Measurements from ENCODE around the gene DNAAF2.
A peak's percentile ranks its signal among the peaks of the same experiment; 100 is the strongest.
"Not testable (repeated sequence)": the region's sequence is repeated elsewhere in the genome, so short reads cannot be mapped to it uniquely, and the experiment has no call there.

The DNAAF2 gene

GRCh38 chr14:49634547-49635334 is at the start of gene DNAAF2:
TSS of gene DNAAF2 (minus strand) at chr14:49635244. CDS start at chr14:49635149, 95 bp downstream.
- Mint-ChIP-seq H3K27ac (peak within 1 kb of the TSS; percentile 98), H3K4me1 (peaks cover 28% of the 10 kb centered on the region), H3K36me3 (peaks cover 13% of the 10 kb centered on the region), H3K27me3 (no peaks in the 10 kb centered on the region), H3K9me3 (no peaks in the 10 kb centered on the region), H3K4me3 (peak within 1 kb of the TSS; percentile 95)
- DNase-seq (ENCODE audit: low spot score in 2 of 2) = peak; percentile 72 to 80
- peak; percentile 47 for ATAC-seq (ENCODE audit: low read depth)

- Mint-ChIP-seq H3K27me3 (no peaks in the 10 kb centered on the region), H3K27ac (no peak overlapping the region), H3K9me3 (no peaks in the 10 kb centered on the region), H3K4me3 (no peak overlapping the region), H3K36me3 (peaks cover 2% of the 10 kb centered on the region), H3K4me1 (no peaks in the 10 kb centered on the region)
- ATAC-seq (ENCODE audit: low read depth) = no peak
- no peak for DNase-seq (ENCODE audit: low spot score in 2 of 2)
These were observed 44.2 kb upstream of the DNAAF2 start for GRCh38 chr14:49679271-49679670.

DNA sequence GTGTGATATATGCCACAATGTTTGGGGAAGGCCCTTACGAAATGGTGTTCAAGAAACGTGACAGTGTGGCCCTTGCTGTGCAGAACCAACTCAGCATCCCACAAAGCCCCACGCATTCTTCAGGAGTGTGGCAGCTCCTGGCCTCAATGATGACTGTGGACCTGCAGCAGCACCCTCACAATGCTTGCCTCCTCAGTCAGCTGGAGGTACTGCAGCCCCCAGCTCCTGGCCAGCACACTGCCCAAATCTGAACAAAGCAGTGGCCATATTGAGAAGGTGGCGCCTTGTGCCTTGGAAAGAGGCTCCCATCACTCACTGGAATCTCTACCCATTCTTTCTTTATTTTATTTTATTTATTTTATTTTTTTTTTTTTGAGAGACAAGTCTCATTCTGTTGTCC is 42.6 kb upstream of the DNAAF2 start:
- Mint-ChIP-seq H3K36me3 (peaks cover 4% of the 10 kb centered on the region), H3K9me3 (peaks cover 2% of the 10 kb centered on the region), H3K27me3 (no peaks in the 10 kb centered on the region), H3K4me3 (no peak overlapping the region), H3K27ac (no peak overlapping the region), H3K4me1 (no peaks in the 10 kb centered on the region)
- no peak for DNase-seq (ENCODE audit: low spot score in 2 of 2)
- ATAC-seq (ENCODE audit: low read depth) = peak; percentile 47

DNA sequence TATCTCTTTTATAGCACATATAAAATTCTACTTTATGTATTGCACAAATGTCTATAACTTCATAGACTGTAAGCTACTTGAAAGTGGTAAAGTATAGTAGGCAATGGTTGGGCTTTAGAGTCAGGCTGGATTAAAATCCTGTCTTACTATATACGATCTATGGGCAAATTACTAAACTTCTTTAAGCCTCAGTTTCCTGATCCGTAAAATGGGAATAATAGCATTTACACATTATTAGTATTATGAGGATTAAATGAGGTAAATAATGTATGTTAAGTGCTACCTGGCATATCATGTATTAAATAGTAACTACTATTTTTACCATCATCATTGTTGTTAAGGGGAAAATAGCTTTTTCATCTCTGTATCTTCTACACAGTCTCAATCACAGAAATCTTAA is 38.5 kb upstream of the DNAAF2 start:
- no peak overlapping the region for H3K27ac Mint-ChIP-seq
- H3K4me1 Mint-ChIP-seq = no peaks in the 10 kb centered on the region
- peaks cover 2% of the 10 kb centered on the region for H3K36me3 Mint-ChIP-seq
- no peak for DNase-seq (ENCODE audit: low spot score in 2 of 2)
- H3K9me3 Mint-ChIP-seq = peaks cover 2% of the 10 kb centered on the region
- no peaks in the 10 kb centered on the region for H3K27me3 Mint-ChIP-seq
- no peak for ATAC-seq (ENCODE audit: low read depth)
- H3K4me3 Mint-ChIP-seq = no peak overlapping the region

- DNase-seq (ENCODE audit: low spot score in 2 of 2) = no peak
- Mint-ChIP-seq H3K4me3 (no peak overlapping the region), H3K27ac (no peak overlapping the region), H3K4me1 (no peaks in the 10 kb centered on the region), H3K27me3 (no peaks in the 10 kb centered on the region), H3K9me3 (peaks cover 2% of the 10 kb centered on the region), H3K36me3 (peaks cover 2% of the 10 kb centered on the region)
- ATAC-seq (ENCODE audit: low read depth) = no peak
These were observed 35.4 kb upstream of the DNAAF2 start for GRCh38 chr14:49670475-49670874.

- no peak for ATAC-seq (ENCODE audit: low read depth)
- no peaks in the 10 kb centered on the region for H3K36me3 Mint-ChIP-seq
- H3K9me3 Mint-ChIP-seq = no peaks in the 10 kb centered on the region
- DNase-seq (ENCODE audit: low spot score in 2 of 2) = no peak
- no peak overlapping the region for H3K27ac Mint-ChIP-seq
- H3K27me3 Mint-ChIP-seq = no peaks in the 10 kb centered on the region
- no peak overlapping the region for H3K4me3 Mint-ChIP-seq
- no peaks in the 10 kb centered on the region for H3K4me1 Mint-ChIP-seq
These were observed 24.7 kb upstream of the DNAAF2 start for GRCh38 chr14:49659526-49660455.

- H3K4me1 Mint-ChIP-seq, H3K9me3 Mint-ChIP-seq: not testable (repeated sequence)
These were observed 22.5 kb upstream of the DNAAF2 start for GRCh38 chr14:49657500-49657899.

DNA sequence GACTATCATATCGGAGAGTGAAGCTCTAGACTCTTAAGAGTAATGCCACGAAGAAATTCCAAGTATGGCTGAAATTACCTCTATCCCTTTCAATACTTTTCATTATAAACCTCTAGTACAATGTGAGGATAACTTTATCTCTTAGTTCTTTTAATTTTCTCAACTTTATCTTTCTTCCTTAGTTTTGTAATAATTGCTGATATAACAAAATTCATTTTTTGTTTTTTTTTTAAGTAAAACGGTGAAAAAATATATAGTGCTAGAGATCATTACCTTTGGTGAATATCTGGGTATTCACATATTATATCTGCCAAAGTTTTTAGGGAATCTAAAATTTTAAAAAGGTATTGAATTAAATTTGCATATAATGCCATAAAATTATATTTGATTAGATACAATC is 19.5 kb upstream of the DNAAF2 start:
- no peak for DNase-seq (ENCODE audit: low spot score in 2 of 2)
- peaks cover 4% of the 10 kb centered on the region for H3K36me3 Mint-ChIP-seq
- H3K27ac Mint-ChIP-seq = no peak overlapping the region
- no peaks in the 10 kb centered on the region for H3K9me3 Mint-ChIP-seq
- H3K4me1 Mint-ChIP-seq = peaks cover 7% of the 10 kb centered on the region
- H3K4me3 Mint-ChIP-seq = no peak overlapping the region
- no peaks in the 10 kb centered on the region for H3K27me3 Mint-ChIP-seq
- ATAC-seq (ENCODE audit: low read depth) = no peak

More at GRCh38 chr14:49657500-49657899, 22.5 kb upstream of the DNAAF2 start:
- not testable (repeated sequence) for H3K36me3 Mint-ChIP-seq; H3K27me3 Mint-ChIP-seq; H3K27ac Mint-ChIP-seq; ATAC-seq (ENCODE audit: low read depth); H3K4me3 Mint-ChIP-seq; DNase-seq (ENCODE audit: low spot score in 2 of 2)

DNA sequence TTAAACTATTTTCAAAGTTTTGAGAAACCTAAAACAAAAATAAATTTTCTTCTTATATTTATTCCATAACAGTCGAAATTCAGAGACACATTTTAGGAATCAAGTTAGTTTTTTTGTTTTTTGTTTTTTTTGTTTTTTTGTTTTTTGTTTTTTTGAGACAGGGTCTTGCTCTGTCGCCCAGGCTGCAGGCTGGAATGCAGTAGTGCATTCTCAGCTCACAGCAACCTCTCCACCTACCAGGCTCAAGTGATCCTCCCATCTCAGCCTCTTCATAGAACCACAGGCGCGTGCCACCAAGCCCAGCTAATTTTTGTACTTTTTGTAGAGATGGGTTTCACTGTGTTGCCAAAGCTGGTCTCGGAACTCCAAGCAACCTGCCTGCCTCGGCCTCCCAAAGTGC is 18.5 kb upstream of the DNAAF2 start:
- H3K36me3 Mint-ChIP-seq = peaks cover 4% of the 10 kb centered on the region
- H3K4me3 Mint-ChIP-seq = no peak overlapping the region
- DNase-seq (ENCODE audit: low spot score in 2 of 2) (no peak), ATAC-seq (ENCODE audit: low read depth) (no peak)
- H3K27me3 Mint-ChIP-seq = no peaks in the 10 kb centered on the region
- H3K27ac Mint-ChIP-seq = no peak overlapping the region
- peaks cover 7% of the 10 kb centered on the region for H3K4me1 Mint-ChIP-seq
- no peaks in the 10 kb centered on the region for H3K9me3 Mint-ChIP-seq

DNA sequence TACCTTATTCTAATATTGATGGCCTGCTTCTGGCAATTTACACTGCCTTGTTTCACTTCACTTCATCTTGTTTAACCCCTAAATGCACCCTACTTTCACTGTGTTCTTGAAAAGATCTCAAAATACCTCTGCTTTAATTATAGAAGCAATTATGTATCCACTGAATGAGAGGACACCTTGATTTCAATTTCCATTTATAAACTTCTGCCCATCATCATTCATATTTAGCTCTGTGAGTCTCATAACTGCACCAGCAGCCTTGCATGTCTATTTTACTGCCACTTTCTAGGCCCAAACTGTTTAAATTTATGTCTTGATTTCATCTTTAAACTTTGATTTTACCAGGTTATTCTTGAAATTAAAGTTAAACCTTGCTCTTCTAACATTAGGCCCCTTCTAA is 7.1 kb upstream of the DNAAF2 start:
- Mint-ChIP-seq H3K27ac (peak overlapping the region; percentile 81), H3K9me3 (no peaks in the 10 kb centered on the region), H3K36me3 (peaks cover 12% of the 10 kb centered on the region), H3K4me3 (peak overlapping the region; percentile 15), H3K4me1 (peaks cover 24% of the 10 kb centered on the region), H3K27me3 (no peaks in the 10 kb centered on the region)
- DNase-seq (ENCODE audit: low spot score in 2 of 2) = no peak
- no peak for ATAC-seq (ENCODE audit: low read depth)

- Mint-ChIP-seq H3K4me3 (peak overlapping the region; percentile 11), H3K36me3 (peaks cover 13% of the 10 kb centered on the region), H3K27me3 (no peaks in the 10 kb centered on the region), H3K4me1 (peaks cover 26% of the 10 kb centered on the region), H3K9me3 (no peaks in the 10 kb centered on the region), H3K27ac (peak overlapping the region; percentile 81)
- DNase-seq (ENCODE audit: low spot score in 2 of 2) (no peak), ATAC-seq (ENCODE audit: low read depth) (no peak)
These were observed 6.7 kb upstream of the DNAAF2 start for GRCh38 chr14:49641697-49642129.

GRCh38 chr14:49640540-49641417 is 5.7 kb upstream of the DNAAF2 start:
- no peaks in the 10 kb centered on the region for H3K9me3 Mint-ChIP-seq
- H3K36me3 Mint-ChIP-seq = peaks cover 14% of the 10 kb centered on the region
- peaks cover 30% of the 10 kb centered on the region for H3K4me1 Mint-ChIP-seq
- no peak for ATAC-seq (ENCODE audit: low read depth)
- H3K27me3 Mint-ChIP-seq = no peaks in the 10 kb centered on the region
- H3K4me3 Mint-ChIP-seq = no peak overlapping the region
- H3K27ac Mint-ChIP-seq = peak overlapping the region; percentile 58
- no peak for DNase-seq (ENCODE audit: low spot score in 2 of 2)

GRCh38 chr14:49637534-49638078 is 2.6 kb upstream of the DNAAF2 start:
- H3K9me3 Mint-ChIP-seq = no peaks in the 10 kb centered on the region
- peaks cover 38% of the 10 kb centered on the region for H3K4me1 Mint-ChIP-seq
- H3K27me3 Mint-ChIP-seq = no peaks in the 10 kb centered on the region
- H3K27ac Mint-ChIP-seq = peak overlapping the region; percentile 98
- peaks cover 14% of the 10 kb centered on the region for H3K36me3 Mint-ChIP-seq
- DNase-seq (ENCODE audit: low spot score in 2 of 2) (no peak), ATAC-seq (ENCODE audit: low read depth) (no peak)
- H3K4me3 Mint-ChIP-seq = no peak overlapping the region
